Amniotic epithelial cell (primary cell): ENCODE data around the gene WIPF2.
A peak's percentile ranks its signal among the peaks of the same experiment; 100 is the strongest.
"Not testable (repeated sequence)": the region's sequence is repeated elsewhere in the genome, so short reads cannot be mapped to it uniquely, and the experiment has no call there.

Experiments used
- DNase-seq: peaks from one replicate; pipeline ENCODE4 v3.0.0-alpha.2; 2010; ENCODE audit warnings: low read depth

WIPF2 gene

GRCh38 chr17:40191237-40192208, 27.6 kb upstream of the WIPF2 start:
- DNase-seq: peak; percentile 72

GRCh38 chr17:40192961-40193360, 26.1 kb upstream of the WIPF2 start:
- no peak for DNase-seq

- DNase-seq: no peak
These were observed 24.3 kb upstream of the WIPF2 start for GRCh38 chr17:40194821-40195220.

GRCh38 chr17:40197550-40197949, 21.6 kb upstream of the WIPF2 start:
- no peak for DNase-seq

GRCh38 chr17:40197965-40198456, 21.1 kb upstream of the WIPF2 start:
- not testable (repeated sequence) for DNase-seq

- no peak for DNase-seq
These were observed 20.5 kb upstream of the WIPF2 start for GRCh38 chr17:40198576-40198975.

GRCh38 chr17:40203131-40203530, 16.0 kb upstream of the WIPF2 start:
- DNase-seq: no peak

GRCh38 chr17:40206193-40206592, 12.9 kb upstream of the WIPF2 start:
- DNase-seq: not testable (repeated sequence)

GRCh38 chr17:40209404-40210093, 9.6 kb upstream of the WIPF2 start:
- DNase-seq: peak; percentile 37

GRCh38 chr17:40213914-40214313, 5.2 kb upstream of the WIPF2 start:
- not testable (repeated sequence) for DNase-seq

GRCh38 chr17:40218006-40218739, 931 bp upstream of the WIPF2 start:
- no peak for DNase-seq

- peak; percentile 42 for DNase-seq
These were observed 662 bp downstream of the WIPF2 start for GRCh38 chr17:40219594-40220338.

- peak; percentile 89 for DNase-seq
These were observed 5.8 kb downstream of the WIPF2 start for GRCh38 chr17:40224718-40225550.

GRCh38 chr17:40229146-40229545, 10.0 kb downstream of the WIPF2 start:
- not testable (repeated sequence) for DNase-seq

- no peak for DNase-seq
These were observed 11.6 kb downstream of the WIPF2 start for GRCh38 chr17:40230670-40231069.

GRCh38 chr17:40231928-40232327, 12.8 kb downstream of the WIPF2 start:
- not testable (repeated sequence) for DNase-seq

GRCh38 chr17:40241252-40241834, 22.2 kb downstream of the WIPF2 start:
- no peak for DNase-seq

- DNase-seq: no peak
These were observed 23.7 kb downstream of the WIPF2 start for GRCh38 chr17:40242774-40243173.

- no peak for DNase-seq
These were observed 24.7 kb downstream of the WIPF2 start for GRCh38 chr17:40243761-40244160.

- DNase-seq: no peak
These were observed 25.2 kb downstream of the WIPF2 start for GRCh38 chr17:40244255-40244654.
